ENCODE results near the gene VPS13A.

VPS13A gene

DNA sequence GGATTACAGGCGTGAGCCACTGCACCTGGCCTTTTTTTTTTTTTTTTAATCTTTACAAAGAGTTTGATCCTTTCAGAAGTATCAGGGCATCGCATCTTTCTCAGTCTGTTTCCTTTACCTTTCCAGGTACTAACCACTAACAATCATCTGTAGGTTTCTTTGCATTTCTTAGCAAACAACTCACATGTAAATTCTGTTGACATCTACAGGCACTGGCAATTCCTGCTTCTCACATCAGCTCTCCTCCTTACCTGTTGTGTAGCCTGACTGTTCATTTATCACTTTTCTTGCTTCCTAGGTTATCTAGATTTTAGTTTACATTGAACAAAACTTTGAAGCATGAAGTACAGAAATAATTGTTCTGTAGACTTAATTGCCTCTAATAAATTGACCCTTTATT, 27.5 kb upstream of the VPS13A start:
- Histone ChIP-seq H3K36me3 (no peaks in the 10 kb centered on the region), H3K4me1 (ENCODE audit: control insufficient read depth in 1 of 2, insufficient read depth in 1 of 2, low read depth in 1 of 2, low read length in 1 of 2) (peaks cover 0 to 4% of the 10 kb centered on the region in 2 experiments), H3K4me3 (ENCODE audit: low read depth in 1 of 2, low read length in 1 of 2) (no peak overlapping the region), H3K27ac (no peak overlapping the region), H3K27me3 (peaks cover 33% of the 10 kb centered on the region), H3K9me3 (no peaks in the 10 kb centered on the region)
- TF ChIP-seq, protein P1, sequence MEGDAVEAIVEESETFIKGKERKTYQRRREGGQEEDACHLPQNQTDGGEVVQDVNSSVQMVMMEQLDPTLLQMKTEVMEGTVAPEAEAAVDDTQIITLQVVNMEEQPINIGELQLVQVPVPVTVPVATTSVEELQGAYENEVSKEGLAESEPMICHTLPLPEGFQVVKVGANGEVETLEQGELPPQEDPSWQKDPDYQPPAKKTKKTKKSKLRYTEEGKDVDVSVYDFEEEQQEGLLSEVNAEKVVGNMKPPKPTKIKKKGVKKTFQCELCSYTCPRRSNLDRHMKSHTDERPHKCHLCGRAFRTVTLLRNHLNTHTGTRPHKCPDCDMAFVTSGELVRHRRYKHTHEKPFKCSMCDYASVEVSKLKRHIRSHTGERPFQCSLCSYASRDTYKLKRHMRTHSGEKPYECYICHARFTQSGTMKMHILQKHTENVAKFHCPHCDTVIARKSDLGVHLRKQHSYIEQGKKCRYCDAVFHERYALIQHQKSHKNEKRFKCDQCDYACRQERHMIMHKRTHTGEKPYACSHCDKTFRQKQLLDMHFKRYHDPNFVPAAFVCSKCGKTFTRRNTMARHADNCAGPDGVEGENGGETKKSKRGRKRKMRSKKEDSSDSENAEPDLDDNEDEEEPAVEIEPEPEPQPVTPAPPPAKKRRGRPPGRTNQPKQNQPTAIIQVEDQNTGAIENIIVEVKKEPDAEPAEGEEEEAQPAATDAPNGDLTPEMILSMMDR (IDR thresholded peaks at IDR 0.05): no peak

DNA sequence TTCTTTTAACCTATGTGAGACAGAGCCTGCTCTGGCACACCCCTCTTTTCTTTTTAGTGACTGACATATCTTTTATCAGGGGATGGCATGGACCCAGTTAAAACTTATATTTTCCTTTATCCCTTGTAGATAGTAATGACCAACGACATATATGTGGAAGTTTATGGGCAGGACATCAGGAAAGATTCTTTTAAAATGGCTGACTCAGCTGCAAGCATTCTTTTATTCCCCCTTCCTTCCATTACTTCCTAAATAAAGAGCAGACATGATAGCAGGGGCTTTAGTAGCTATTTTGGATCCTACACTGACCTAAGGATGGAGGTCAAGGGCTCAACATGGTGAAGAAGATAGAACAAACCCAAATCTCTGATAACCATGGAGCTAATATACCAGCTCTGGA, 25.0 kb upstream of the VPS13A start:
- Histone ChIP-seq H3K4me3 (ENCODE audit: low read depth in 1 of 2, low read length in 1 of 2) (no peak overlapping the region), H3K4me1 (ENCODE audit: control insufficient read depth in 1 of 2, insufficient read depth in 1 of 2, low read depth in 1 of 2, low read length in 1 of 2) (peaks cover 0 to 4% of the 10 kb centered on the region in 2 experiments), H3K36me3 (no peaks in the 10 kb centered on the region), H3K27ac (no peak overlapping the region), H3K27me3 (peaks cover 42% of the 10 kb centered on the region), H3K9me3 (no peaks in the 10 kb centered on the region)
- TF ChIP-seq, protein P1 (IDR thresholded peaks at IDR 0.05): no peak

DNA sequence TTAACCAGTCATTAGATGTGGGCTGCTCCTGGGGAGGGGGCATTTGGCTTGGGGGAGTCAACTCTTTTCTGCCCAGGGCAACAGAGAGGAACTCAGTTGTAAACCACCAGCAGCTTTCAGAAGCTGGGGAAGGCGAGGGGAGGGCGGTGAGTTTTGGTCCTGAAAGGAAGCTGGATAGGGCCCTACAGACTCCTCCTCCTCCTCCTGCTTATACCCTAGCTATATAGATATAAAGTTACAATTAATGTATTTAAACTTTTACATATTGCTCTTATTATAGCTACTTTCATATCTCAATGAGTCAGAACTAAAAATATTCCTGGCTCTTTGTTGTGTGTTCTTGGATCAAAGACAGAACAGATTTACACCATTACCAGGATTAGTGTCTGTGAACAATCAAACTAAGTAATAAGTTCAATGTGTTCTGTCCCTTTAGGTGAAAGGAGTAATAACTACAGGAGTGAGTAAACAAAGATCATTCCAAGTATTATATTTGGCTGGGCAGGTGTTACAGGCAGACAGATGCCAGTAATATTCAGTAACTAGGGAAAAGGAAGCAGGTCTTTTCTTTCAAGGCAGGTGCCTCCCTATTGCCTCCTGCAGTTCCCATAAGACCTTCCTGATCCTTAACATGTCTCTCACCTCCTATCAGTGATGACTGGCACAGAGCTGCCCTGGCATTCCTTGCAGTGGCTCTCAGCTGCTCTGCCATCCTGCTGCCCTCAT, 20.5 kb upstream of the VPS13A start:
- Histone ChIP-seq H3K27me3 (peaks cover 26% of the 10 kb centered on the region), H3K9me3 (no peaks in the 10 kb centered on the region), H3K36me3 (no peaks in the 10 kb centered on the region), H3K4me3 (ENCODE audit: low read depth in 1 of 2, low read length in 1 of 2) (no peak overlapping the region), H3K27ac (no peak overlapping the region), H3K4me1 (ENCODE audit: control insufficient read depth in 1 of 2, insufficient read depth in 1 of 2, low read depth in 1 of 2, low read length in 1 of 2) (no peaks in the 10 kb centered on the region)
- TF ChIP-seq, protein P1 (IDR thresholded peaks at IDR 0.05): no peak

DNA sequence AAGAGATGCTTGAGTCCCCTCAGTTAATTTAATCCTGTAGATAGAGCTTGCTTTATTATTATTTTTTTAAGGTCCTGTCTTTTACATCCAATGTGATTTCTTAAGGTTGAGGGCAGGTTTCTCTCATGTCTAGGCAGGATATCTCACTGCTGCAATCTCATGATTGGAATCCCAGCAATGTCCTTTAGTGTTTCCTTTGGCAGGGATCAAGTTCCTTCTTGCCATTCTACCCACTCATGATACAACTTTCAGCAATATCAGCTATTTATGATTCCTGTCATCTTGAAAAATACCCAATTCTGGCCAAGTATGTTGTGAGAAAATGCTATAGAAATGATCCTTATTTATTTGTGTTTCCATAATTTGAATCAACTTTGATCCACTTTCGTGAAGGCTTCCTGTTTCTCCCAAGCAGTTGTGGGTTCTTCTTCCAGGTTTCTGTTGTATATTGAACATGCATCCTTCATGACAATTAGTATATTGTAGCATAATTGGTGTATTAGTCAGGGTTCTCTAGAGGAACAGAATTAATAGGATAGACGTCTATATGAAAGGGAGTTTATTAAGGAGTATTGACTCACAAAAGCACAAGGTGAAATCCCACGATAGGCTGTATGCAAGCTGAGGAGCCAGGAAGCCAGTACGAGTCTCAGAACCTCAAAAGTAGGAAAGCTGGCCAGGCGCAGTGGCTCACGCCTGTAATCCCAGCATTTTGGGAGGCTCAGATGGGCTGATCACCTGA, 18.4 kb upstream of the VPS13A start:
- Histone ChIP-seq H3K36me3 (no peaks in the 10 kb centered on the region), H3K27me3 (peaks cover 19% of the 10 kb centered on the region), H3K9me3 (no peaks in the 10 kb centered on the region), H3K4me3 (ENCODE audit: low read depth in 1 of 2, low read length in 1 of 2) (no peak overlapping the region), H3K27ac (no peak overlapping the region), H3K4me1 (ENCODE audit: control insufficient read depth in 1 of 2, insufficient read depth in 1 of 2, low read depth in 1 of 2, low read length in 1 of 2) (no peaks in the 10 kb centered on the region)
- TF ChIP-seq, protein P1 (IDR thresholded peaks at IDR 0.05): no peak

DNA sequence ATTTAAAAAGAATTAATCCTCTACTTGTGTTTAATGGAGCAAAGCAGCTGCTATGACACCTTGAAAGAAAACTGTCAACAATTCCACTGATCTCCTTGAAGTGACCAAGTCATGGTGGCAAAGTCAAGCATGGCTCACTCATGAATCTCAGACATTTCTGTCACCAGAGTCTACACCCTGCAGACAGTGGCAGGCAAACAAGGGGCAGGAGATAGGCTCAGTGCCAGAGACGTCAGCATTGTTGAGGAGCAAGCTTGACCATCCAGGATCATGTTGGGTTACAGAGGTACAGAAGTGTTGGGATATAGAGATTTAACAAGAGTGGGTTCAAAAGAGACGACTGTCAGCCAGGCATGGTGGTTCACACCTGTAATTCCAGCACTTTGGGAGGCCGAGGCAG, 16.1 kb upstream of the VPS13A start:
- Histone ChIP-seq H3K9me3 (no peaks in the 10 kb centered on the region), H3K4me1 (ENCODE audit: control insufficient read depth in 1 of 2, insufficient read depth in 1 of 2, low read depth in 1 of 2, low read length in 1 of 2) (no peaks in the 10 kb centered on the region), H3K36me3 (no peaks in the 10 kb centered on the region), H3K4me3 (ENCODE audit: low read depth in 1 of 2, low read length in 1 of 2) (no peak overlapping the region), H3K27me3 (peaks cover 19% of the 10 kb centered on the region), H3K27ac (no peak overlapping the region)
- TF ChIP-seq, protein P1 (IDR thresholded peaks at IDR 0.05): no peak
